Stimulated activated CD4-positive, alpha-beta T cell treated with anti-CD3 and anti-CD28 coated beads, TNF-alpha, amount 100 ng/mL, for 4 hours (primary cell): ENCODE data around the gene RRP1B.
"Not testable (repeated sequence)": the region's sequence is repeated elsewhere in the genome, so short reads cannot be mapped to it uniquely, and the experiment has no call there.

Source experiments
- DNase-seq, 3 experiments: peaks; one replicate each; pipeline ENCODE4 v3.0.0-alpha.2; 2020; ENCODE audit warnings: low read depth in 3 of 3

The RRP1B gene

GRCh38 chr21:43639470-43640353 is 19.6 kb upstream of the RRP1B start:
- DNase-seq, result no peak

DNA sequence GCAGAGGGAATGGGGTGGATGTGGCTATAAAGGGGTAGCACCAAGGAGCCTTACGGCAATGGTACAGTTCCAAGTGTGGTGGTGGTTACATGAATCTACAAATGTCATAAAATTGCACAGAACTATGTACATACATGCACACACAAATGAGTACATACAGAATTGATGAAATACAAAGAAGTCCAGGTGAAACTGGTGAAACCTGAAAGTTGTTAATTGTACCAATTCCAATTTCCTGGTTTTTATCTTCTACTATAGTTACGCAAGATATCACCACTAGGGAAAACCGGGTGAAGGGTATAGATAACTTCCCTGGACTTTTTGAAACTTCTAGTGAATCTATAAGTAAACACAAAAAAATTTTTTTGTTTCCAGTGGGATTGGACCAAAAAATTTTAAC is 19.0 kb upstream of the RRP1B start:
- DNase-seq, result no peak

GRCh38 chr21:43643193-43643592 is 16.2 kb upstream of the RRP1B start:
- no peak for DNase-seq

- DNase-seq, result no peak
These were observed 15.3 kb upstream of the RRP1B start for GRCh38 chr21:43644071-43644470.

DNA sequence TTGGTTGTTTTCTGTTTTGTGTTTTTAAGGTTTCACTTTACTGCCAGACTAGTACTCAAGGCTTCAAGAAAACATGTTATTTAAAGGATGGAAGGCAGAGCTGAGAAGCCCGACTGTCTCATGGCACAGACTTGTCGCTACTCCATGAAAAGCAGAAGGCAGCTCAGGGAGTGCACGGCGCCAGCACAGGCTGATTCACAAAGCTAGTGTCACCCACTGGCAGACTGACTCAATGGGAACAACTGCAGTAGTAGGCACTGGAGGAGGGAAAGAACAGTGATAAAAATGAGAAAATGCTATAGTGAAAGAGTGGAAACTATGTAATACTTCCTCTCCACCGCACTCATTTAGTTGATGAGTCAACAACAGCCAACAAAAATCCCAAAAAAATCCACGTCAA is 14.8 kb upstream of the RRP1B start:
- DNase-seq, result no peak

- no peak for DNase-seq
These were observed 14.0 kb upstream of the RRP1B start for GRCh38 chr21:43645136-43645891.

DNA sequence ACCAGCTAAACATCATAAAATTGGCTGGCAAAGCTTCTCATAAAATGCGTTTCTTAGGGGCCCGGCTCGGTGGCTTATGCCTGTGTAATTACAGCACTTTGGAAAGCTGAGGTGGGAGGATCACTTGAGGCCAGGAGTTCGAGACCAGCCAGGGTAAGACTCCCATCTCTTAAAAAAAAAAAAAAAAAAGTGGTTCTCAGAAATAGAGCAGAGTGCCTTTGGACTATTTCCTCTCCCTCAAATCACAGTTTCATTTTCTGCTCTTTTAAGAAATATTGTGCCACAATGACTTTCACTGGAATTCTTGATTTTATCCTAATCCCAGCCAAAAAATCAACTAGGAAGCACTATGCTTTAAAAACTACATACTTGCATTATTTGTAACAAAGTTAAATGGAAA is 13.4 kb upstream of the RRP1B start:
- no peak for DNase-seq

DNA sequence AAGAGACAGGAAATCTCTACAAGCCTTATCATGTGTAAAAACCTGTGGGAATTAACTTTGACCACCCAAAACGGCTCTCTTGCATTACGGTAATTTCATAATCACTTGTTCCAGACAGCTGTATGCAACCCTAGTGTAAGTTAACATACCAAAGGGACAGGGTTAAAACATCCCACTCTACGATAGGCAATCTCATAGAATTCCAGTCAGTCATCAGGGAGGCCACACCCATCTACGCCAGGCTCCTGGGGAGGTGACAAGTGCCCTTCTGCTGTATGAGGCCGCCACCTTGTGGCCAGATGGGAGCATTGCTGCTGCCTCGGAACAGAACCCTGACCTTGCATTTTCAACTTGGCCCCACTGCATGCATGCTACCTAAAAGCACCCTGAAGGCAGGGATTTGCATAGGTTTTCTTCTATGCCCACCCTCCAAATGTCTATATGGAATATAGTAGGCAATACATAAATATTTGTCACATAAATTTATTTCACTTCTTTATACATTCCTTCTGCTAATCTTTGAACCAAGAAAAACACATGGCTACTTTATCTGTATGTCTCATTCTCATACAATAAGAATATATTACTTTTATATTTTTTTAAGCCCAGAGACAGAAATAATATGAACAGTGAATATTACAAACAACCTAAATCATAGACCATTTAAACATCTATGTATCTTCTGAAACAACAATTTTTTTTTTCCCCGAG is 12.7 kb upstream of the RRP1B start:
- DNase-seq, result peak; percentile 68 to 83 (median 74)

- DNase-seq, result no peak
These were observed 11.2 kb upstream of the RRP1B start for GRCh38 chr21:43648171-43648570.

- not testable (repeated sequence) for DNase-seq
These were observed 7.4 kb upstream of the RRP1B start for GRCh38 chr21:43651926-43652325.

- no peak for DNase-seq
These were observed 6.7 kb upstream of the RRP1B start for GRCh38 chr21:43652616-43653015.

DNA sequence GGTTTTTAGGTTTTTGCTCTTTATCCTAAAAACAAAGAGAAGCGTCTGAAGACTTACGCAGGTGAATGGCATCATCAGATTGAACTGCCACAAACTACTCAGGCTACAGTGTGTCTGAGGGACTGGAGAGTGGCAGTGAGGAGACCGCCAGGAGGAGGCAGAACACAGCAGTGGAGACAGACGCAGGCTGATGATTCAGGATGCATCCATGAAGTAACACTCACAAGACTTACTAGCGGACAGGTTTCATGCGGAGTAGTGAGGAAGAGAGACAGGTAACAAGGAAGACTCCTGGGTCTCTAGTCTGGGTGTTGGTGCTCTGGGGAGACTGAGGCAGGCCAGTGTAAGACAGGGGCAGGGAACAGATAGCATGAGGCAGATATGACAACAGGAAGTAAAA is 5.7 kb upstream of the RRP1B start:
- no peak for DNase-seq

- no peak for DNase-seq
These were observed 4.4 kb upstream of the RRP1B start for GRCh38 chr21:43654806-43655489.

DNA sequence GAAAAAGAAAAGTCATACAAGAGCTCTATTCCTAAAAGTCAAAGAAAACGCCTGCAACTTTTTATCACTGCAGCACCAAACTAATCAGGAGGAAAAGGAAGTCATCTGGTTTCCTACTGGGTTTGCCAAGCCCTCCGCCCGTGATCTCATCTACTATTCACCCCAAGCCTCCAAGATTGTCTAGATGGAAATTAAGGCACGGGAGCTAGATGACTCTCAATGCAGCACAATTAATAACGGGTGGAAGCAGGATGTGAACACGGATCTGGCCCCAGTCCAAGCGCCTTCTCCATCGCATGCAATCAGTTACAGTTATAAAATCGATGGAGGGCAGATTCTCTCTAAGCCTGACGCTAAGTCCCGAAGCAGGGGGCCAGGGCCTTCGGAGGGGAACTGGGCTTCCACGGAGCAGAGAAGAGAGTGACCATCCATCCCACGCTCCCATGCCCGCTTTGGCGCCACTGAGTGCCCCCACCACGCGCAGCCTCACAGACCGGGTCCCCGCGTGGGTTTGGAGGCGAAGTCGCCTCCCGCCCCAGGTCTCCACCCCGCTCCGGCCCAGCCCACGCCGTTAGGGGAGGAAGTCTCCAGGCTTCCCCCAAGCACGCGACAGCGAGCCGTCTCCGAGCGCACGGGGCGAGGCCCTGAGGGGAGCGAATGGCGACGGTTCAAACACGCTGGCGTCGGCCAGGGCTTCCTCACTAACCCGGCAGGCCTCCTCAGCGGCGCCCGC is 1.8 kb upstream of the RRP1B start:
- DNase-seq, result no peak

GRCh38 chr21:43658088-43658741 is 1.1 kb upstream of the RRP1B start:
- DNase-seq, result no peak

DNA sequence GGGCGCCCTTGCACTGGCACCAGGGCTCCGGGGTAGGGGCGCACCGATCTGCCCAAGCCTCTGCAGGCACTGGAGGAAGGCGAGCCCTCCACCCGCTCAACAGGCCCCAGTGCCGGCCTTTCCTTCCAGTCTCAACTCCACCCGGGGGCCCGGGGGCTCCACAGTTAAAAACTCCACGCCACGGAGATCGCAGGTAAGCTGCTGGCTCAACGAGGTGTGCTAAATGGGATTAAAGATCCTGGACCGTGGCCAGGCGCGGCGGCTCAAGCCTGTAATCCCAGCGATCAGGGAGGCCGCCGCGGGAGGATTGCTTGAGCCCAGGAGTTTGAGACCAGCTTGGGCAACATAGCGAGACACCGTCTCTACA is 608 bp upstream of the RRP1B start:
- DNase-seq, result no peak

DNA sequence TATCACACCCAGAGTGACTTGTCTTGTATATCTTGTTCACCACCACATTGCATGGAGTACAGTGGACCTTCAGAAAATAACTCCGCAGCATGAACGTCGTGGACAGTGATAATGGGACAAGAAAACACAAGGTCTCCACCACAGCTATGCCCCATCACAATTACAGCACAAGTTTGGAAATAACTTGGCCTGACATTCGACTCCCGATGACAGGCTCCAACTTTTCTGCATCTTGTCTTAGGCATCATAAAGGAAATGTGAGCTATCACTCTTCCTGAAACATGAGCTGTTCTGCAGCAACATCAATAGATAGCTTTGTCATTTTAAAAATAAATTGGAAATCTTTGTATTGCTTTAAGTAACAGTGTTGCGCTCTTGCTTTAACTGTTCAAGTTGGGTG is 2.9 kb downstream of the RRP1B start:
- DNase-seq, result no peak

- DNase-seq, result no peak
These were observed 3.7 kb downstream of the RRP1B start for GRCh38 chr21:43663033-43663432.

- DNase-seq, result no peak
These were observed 5.0 kb downstream of the RRP1B start for GRCh38 chr21:43664358-43664757.

GRCh38 chr21:43665879-43666278 is 6.5 kb downstream of the RRP1B start:
- DNase-seq, result no peak
